GM19099 (cell line): ENCODE data around the gene H6PD.

Experiments used
- POLR2A ChIP-seq: IDR thresholded peaks from 3 replicates; pipeline ENCODE4 v1.6.1; 2011; ENCODE audit warnings: low read depth; ENCODE audit not compliant: insufficient read length; ENCODE audit errors: extremely low read depth

Gene H6PD

GRCh38 chr1:9313576-9313975, 79.0 kb downstream of the H6PD start:
- TF ChIP-seq POLR2A, result no peak

- TF ChIP-seq POLR2A, result no peak
These were observed 79.5 kb downstream of the H6PD start for GRCh38 chr1:9314111-9314510.

DNA sequence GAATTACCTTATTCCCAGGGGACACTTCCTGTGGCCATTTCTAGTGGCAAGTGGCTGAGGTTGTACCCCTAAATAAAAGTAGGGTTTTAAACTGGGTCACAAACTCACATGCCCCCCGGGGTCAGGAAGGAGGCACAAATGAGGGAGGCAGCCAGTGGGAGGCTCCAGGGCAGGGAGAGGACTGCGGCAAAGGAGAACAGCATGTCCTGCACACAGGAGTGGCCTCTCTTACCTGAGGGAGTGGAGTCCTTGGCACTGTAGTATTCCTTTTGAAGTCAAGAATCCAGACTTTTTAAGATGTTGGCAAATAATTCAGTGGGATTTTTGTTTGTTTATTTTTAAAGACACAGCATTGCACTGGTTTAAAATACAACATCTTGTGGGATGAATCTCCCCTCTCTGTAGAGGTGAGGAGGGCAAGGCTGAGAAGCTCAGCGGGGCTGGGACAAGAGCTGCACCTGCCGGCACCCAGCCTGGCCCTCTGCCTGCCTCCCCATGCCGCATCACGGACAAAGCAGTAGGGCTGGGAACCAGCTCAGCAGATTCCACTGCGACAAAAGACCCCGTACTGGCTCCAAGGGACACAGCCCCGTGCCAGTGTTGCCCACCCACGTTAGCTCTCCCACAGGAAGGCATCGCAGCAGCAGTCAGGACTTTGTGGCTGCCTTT, 80.3 kb downstream of the H6PD start:
- TF ChIP-seq POLR2A, result no peak

DNA sequence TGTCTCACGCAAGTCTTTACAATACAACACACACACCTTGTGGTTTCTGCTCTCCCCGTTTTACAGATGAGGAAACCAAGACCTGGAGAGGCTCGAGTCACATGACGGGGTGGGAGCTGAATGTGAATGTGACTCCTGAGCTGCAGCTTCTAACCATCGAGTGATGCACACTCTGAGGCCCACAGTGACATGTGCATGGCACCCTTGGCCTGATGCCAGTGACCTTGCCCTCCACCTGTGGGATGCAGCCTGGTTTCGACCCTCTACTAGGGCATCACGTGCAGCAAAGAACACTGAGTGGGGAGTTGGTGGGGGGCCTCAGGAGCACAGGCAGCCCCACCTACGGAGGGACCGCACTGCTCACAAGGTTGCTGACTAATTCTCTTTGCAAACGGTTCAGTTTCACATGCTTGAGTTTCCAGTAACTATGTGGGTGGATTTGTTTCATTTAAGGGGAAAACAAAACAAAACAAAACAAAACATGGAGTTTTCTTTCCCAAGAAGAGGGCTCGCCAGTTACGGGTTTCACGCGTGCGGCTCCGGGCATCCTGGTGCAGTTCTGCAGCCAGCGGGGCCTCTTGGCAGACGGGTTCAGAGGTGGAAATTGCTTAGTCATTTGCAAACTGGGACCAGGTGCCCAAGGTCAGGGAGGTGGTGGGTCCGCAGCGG, 81.0 kb downstream of the H6PD start:
- TF ChIP-seq POLR2A, result no peak

DNA sequence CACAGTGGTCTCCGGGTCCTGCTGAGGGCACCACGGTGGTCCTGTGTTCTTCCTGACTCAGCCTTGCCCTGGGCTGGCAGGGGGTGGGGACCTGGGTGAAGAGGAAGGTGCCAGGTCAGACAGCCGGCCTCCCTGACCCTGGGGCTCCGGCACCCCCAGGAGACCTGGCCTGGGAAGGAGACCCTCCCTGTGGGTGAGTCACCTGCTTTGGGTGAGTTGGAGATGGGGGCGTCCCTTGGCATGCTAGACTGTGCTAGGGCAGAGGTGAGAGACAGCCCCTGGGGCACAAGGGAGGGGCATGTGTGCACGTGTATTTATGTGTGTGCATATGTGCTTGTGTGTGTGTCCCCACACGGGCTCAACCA, 81.5 kb downstream of the H6PD start:
- no peak for TF ChIP-seq POLR2A

DNA sequence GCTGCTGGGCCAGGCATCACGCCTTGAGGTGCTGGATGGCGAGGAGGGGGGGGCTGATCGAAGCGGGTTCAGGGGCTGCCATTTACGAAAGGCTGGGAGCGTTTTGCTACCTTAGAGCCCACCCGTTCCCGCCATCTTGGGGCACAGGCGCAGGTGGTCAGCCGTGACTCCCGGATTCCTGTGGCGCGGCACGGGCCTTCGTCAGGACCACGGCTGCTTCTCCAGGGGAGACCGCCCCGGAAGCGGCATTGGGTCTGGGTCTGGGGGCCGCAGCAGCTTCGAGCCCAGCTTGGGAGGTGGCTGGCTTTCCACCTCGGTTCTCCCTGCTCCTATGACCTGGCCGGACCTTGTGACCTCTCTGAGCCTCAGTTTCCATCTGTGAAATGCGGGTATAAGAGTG, 81.9 kb downstream of the H6PD start:
- no peak for TF ChIP-seq POLR2A

DNA sequence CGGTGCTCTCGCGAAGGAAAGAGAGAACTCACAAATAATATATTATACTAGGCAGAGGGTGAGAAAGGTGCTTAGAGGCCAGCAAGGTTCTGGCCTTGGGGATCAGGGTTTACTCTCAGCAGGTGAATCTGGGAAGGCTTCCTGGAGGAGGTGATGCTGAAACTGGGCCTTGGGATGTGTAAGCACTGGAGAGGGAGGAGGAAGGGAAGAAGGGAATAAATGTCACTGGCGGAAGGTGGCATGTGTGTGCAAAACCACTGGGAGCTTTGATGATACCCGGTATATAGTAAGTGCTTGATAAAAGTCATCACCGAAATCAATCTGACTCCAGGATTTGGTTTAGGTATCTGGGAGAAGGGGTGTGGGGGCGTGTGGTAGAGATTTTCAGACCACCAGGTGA, 82.5 kb downstream of the H6PD start:
- no peak for TF ChIP-seq POLR2A

- TF ChIP-seq POLR2A, result no peak
These were observed 83.2 kb downstream of the H6PD start for GRCh38 chr1:9317591-9318417.

GRCh38 chr1:9319208-9319788, 84.7 kb downstream of the H6PD start:
- TF ChIP-seq POLR2A, result no peak

DNA sequence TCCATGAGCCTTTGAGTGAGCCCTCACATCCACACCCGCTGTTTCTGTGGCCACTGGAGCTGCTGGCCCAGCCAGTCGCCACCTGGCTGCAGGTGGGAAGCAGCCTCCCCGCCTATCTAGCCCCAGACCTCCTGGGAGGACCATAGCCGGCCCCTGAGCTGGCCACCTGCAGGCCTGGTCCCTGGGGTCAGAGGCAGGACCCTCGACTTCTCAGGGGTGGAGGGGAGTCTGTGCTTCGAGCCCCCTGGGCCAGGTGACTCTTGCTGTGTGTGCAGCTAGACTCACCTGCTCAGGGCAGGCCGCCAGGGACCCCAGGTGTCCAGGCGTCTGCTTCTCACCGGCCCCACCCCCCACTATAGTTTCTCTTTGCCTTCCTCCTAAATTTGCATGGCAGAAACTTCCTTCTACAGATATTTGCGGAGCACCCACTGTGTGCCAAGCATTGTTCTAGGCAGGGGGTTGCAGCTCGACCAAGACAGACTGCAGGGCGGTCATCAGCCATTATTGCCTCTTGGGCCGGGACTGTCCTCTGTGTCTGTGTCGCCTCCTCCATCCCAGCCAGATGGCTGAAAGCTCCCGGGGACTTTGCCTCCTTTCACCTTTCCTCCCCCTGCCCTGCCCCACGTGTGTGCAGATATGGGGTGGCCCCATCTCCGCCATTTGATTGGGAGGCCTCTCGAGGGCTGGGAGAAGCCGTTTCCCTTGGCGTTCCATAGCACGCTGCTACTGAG, 85.4 kb downstream of the H6PD start:
- no peak for TF ChIP-seq POLR2A
